NCI-H345 (cell line): ENCODE data around the gene DYNLL1.
"Not testable (repeated sequence)": the region's sequence is repeated elsewhere in the genome, so short reads cannot be mapped to it uniquely, and the experiment has no call there.

Experiments used
- DNase-seq: peaks from one replicate; lab custom pipeline; 2025; lab: John Stamatoyannopoulos, UW

The DYNLL1 gene

DNA sequence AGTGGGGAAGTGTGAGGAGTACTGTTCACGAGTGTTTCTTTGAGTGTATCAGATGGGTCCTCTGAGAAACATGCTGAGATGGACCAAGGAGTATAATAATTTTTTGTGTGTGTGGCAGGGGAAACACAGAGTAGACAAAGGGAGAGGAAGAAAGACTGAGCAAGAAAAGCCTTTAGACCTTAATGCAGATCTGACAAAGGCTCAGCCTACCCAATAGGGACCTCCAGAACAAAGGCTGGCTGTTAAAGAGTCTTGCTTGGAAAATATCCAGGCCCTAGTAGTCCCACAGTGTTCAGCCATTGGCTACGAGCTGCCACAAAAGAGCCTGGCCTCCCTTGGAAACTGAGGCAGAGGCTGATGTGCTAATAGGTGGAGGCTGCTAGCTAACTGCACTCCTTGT lies 19.6 kb downstream of the DYNLL1 start:
- DNase-seq, result no peak

DNA sequence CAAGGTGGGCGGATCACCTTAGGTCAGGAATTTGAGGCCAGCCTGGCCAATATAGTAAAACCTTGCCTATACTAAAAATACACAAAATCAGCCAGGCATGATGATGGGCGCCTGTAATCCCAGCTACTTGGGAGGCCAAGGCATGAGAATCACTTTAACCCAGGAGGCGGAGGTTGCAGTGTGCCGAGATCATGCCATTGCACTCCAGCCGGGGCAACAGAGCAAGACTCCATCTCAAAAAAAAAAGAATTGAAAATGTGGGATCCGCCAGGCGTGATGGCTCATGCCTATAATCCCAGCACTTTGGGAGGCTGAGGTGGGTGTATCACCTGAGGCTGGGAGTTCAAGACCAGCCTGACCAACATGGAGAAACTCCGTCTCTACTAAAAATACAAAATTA lies 23.4 kb downstream of the DYNLL1 start:
- not testable (repeated sequence) for DNase-seq

DNA sequence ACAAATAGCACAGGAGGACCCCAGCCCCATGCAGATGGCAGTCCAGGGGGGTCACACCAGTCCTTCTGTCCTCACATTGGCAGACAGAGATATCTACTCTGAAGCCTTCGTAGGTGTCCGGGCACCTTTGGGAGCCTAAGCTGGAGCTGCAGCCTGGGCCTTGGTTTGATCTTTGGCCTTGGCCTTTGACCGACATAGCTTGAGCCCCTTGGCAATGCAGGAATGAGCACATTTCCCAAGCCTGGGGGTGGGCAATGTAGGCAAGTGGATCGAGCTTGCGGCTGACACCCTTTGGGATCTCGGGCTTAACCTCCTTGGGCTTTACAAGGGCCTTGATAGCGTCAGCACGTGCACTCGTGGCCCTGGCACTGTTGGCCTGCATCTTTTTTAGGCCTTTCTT lies 26.7 kb downstream of the DYNLL1 start:
- no peak for DNase-seq

GRCh38 chr12:120528861-120529525 lies 33.1 kb downstream of the DYNLL1 start, which contains the start of gene COQ5:
TSS of gene COQ5 (minus strand) at chr12:120529158. CDS start at chr12:120529141, 17 bp downstream.
- DNase-seq, result peak; percentile 86

GRCh38 chr12:120529641-120530417 lies 33.9 kb downstream of the DYNLL1 start:
- DNase-seq, result peak; percentile 32

GRCh38 chr12:120530418-120530761 lies 34.5 kb downstream of the DYNLL1 start:
- DNase-seq, result not testable (repeated sequence)

GRCh38 chr12:120532701-120533238 lies 36.9 kb downstream of the DYNLL1 start:
- DNase-seq, result no peak

DNA sequence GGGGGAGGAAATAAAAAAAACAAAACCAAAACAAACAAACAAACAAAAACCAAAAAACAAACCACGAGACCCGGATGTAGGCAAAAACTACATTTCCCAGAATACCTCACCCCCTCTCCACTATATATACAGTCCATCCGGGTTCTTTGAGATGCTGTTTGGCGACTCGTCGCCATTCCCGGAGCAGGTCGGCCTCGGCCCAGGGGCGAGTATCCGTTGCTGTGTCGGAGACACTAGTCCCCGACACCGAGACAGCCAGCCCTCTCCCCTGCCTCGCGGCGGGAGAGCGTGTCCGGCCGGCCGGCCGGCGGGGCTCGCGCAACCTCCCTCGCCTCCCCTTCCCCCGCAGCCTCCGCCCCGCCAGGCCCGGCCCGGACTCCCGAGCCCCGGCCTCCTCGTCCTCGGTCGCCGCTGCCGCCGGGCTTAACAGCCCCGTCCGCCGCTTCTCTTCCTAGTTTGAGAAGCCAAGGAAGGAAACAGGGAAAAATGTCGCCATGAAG lies 38.3 kb downstream of the DYNLL1 start, which contains the start of gene RNF10:
Gene RNF10 (plus strand): TSS at position 154 of the 500 bp plus-strand sequence. CDS start 456 bp downstream, outside the sequence.
- peak; percentile 91 for DNase-seq

GRCh38 chr12:120534703-120535655 lies 39.1 kb downstream of the DYNLL1 start:
- DNase-seq, result peak; percentile 22

GRCh38 chr12:120536064-120536791 lies 40.3 kb downstream of the DYNLL1 start:
- no peak for DNase-seq

DNA sequence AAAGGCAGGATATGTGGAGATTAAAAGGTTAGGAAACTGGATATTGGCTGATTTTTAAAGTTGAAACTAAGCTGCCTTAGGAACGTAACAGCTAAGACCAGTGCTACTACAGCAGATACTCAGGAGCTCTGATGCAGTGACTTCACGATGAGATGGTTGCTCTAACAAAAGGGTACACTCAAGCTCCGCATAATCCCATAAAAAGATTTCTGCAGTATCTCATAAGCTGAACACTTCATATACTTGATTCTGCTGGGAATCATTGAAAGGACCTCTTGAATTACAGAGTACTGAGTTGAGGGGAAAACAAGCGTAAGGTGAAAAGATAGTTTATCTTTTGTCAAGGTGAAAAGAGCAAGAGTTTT lies 41.9 kb downstream of the DYNLL1 start:
- DNase-seq, result no peak

DNA sequence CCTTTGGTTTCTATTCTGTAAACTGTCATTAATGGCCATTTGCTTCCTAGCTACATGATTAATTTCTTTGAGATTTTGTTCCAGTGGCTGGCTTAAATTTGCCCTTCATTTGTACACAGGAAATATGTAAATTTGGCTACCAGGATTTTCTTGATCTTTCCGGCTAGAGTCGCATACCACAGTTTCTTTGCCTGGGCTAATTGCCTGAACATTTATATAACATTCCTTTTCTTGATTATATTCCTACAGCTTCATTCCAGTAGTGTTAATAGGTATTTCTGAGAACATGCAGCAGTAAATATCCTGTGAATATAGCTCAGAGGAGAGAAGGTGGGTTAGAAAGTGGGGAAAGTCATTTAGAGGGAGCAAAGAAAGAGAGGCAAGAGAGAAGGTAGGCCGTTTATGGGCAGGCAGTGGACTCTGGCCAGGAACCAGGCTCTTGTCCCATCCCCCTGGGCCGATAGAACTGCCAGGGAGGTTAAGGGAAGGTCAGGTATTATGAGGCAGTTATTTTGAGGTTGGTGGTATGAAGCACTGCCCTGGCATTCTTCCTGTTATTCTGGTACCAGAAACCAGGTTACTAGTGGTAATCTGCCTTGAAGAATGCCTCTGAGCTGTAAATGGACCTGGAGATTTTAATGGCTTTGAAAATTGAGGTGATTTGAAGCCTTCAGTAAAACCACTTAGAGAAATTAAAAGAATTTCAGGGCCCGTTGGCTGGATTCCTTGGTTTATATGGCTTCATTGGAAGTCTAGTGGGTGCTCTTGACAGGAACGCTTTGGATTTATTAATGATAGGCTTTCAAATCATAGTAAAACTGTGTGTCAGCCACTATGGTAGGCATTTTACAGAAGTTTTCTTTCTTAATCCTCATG lies 42.6 kb downstream of the DYNLL1 start:
- no peak for DNase-seq

DNA sequence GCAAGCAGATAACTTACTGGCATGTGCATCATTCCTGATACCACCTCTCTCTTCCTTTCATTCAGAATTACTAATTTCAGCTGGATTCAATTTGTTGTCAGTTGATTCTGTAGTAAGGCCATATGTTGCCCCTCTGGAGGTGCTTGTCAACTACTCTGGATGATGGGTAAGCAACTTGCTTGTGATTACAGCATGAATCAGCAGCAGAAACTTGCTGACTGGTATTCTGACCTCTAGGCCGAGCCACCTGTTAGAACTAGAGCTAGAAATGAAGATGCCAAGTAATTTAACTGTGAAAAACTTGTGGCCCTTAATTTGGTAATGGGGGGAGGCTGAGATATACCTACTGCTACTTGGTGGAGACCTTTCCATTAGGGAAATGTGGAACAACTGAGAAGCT lies 43.4 kb downstream of the DYNLL1 start:
- DNase-seq, result no peak

DNA sequence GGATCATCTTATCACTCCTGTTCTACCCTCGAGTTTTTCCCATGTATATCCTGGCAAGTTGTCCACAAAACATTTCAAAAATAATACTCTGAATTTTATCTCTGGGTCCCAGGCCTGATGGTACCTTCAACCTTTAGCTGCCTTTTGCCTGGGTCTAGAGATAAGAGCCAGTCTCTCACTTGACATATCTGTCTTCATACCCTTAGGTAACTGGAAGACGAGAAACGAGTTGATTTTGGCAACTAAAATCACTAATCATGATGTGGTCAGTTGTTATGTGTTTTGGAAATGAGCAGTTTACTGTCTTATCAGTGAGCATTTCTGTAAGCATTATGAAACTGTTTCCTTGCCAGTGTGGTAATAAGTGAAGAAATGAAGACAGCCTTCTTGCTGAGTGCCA lies 44.5 kb downstream of the DYNLL1 start:
- no peak for DNase-seq

DNA sequence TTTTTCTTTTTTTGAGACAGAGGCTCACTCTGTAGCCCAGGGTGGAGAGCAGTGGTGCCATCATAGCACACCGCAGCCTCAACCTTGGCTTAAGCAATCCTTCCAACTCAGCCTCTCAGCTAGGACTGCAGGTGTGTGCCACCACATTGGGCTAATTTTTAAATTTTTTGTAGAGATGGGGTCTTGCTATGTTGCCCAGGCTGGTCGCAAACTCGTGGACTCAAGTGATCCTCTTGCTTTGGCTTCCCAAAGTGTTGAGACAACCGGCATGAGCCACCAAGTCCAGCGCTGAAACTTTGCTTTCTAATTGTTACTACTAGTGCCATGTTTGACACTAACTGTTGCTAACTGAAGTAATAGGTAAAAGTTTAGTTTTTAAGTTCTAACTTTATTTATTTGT lies 46.3 kb downstream of the DYNLL1 start:
- DNase-seq, result no peak

GRCh38 chr12:120544691-120545090 lies 48.8 kb downstream of the DYNLL1 start:
- no peak for DNase-seq

- DNase-seq, result no peak
Measured at GRCh38 chr12:120546050-120546386, 50.1 kb downstream of the DYNLL1 start.
